Esophagus muscularis mucosa (tissue), 4 donors: ENCODE data around the gene SPAG16. TPM values are rescaled to one million over a fixed set of nuclear protein-coding genes. Genes with fewer than 3 reads are reported as not detected.
"Not testable (repeated sequence)": the region's sequence is repeated elsewhere in the genome, so short reads cannot be mapped to it uniquely, and the experiment has no call there.

Experiments used
- DNase-seq: peaks from one replicate; pipeline ENCODE4 v3.0.0-alpha.2; 2017; ENCODE audit errors: extremely low spot score
- H3K27ac ChIP-seq, 4 donors: fragments of 200-600 bp; sonication (generic); replicated peaks in 1 of 4; 1 replicate in 3 of 4; 2 replicates in 1 of 4; pipeline ENCODE4 v1.5.1; 2016 to 2019; ENCODE audit warnings: mild to moderate bottlenecking in 1 of 4
- H3K27me3 ChIP-seq, 4 donors: fragments of 200-600 bp; sonication (generic); one replicate each; pipeline versions ENCODE4 v1.5.1 to v1.6.0; 2016 to 2019
- H3K36me3 ChIP-seq, 4 donors: fragments of 200-600 bp; sonication (generic); one replicate each; pipeline ENCODE4 v1.5.1; 2016 to 2019
- H3K4me1 ChIP-seq, 4 donors: fragments of 200-600 bp; sonication (generic); one replicate each; pipeline ENCODE4 v1.5.1; 2016 to 2019
- H3K4me3 ChIP-seq, 4 donors: fragments of 200-600 bp; sonication (generic); 1 replicate in 2 of 4; 2 replicates in 2 of 4; pipeline ENCODE4 v1.5.1; 2016 to 2019; ENCODE audit warnings: mild to moderate bottlenecking in 4 of 4, moderate library complexity in 1 of 4
- H3K9me3 ChIP-seq, 4 donors: fragments of 200-600 bp; sonication (generic); 1 replicate in 3 of 4; 2 replicates in 1 of 4; pipeline ENCODE4 v1.5.1; 2016 to 2019
- CTCF ChIP-seq, 3 experiments: fragments of 200-600 bp in 2 of 3; fragments of 450-650 bp in 1 of 3; sonication (generic) in 2 of 3; IDR thresholded peaks; one replicate each; pipeline ENCODE4 v1.5.1; 2017 to 2019; ENCODE audit warnings: antibody characterized with exemption in 3 of 3, mild to moderate bottlenecking in 2 of 3, moderate library complexity in 1 of 3
- EP300 ChIP-seq: sonication (generic); formaldehyde crosslinking; IDR thresholded peaks from one replicate; pipeline ENCODE4 v1.6.1; 2017; ENCODE audit warnings: antibody characterized with exemption
- POLR2A ChIP-seq: fragments of 450-650 bp; IDR thresholded peaks from one replicate; pipeline ENCODE4 v1.6.1; 2017; ENCODE audit warnings: antibody characterized with exemption, moderate library complexity, mild to moderate bottlenecking, low read depth
- POLR2AphosphoS5 ChIP-seq, 2 donors: sonication (generic); formaldehyde crosslinking; IDR thresholded peaks; one replicate each; pipeline ENCODE4 v1.6.1; 2017; ENCODE audit warnings: antibody characterized with exemption in 2 of 2
- WGBS: methylation state at CpG from one replicate; pipeline ENCODE4 v1.1.5; 2018; 5-methylcytosine and 5-hydroxymethylcytosine counted together
- intact Hi-C: fragments of 100-400 bp; cut with DNase I; formaldehyde crosslinking; loops from one replicate; pipeline ENCODE4 v1.15.1; 2023
- total RNA-seq, 4 donors: library from RNA; depleted of rRNA; stranded (reverse); fragments of >200 nt; gene quantifications; one replicate each; pipeline versions ENCODE4 v1.1.0 to v1.2.1, GENCODE V29; 2016

SPAG16 gene
- total RNA-seq, 4 donors from 2014 or later = 26.8 to 36.1 (median 31.0) TPM

- Histone ChIP-seq H3K27me3 (no peaks in the 10 kb centered on the region), H3K27ac (no peak overlapping the region), H3K4me3 (no peak overlapping the region), H3K9me3 (no peaks in the 10 kb centered on the region), H3K36me3 (no peaks in the 10 kb centered on the region), H3K4me1 (no peaks in the 10 kb centered on the region)
- intact Hi-C loops = no loop called here
- DNase-seq = no peak
- TF ChIP-seq POLR2AphosphoS5 (IDR thresholded peaks at IDR 0.05) = no peak
- TF ChIP-seq POLR2A = no peak
- TF ChIP-seq CTCF (IDR thresholded peaks at IDR 0.05) = no peak
- no peak for TF ChIP-seq EP300
Observed at GRCh38 chr2:213691351-213691750, 407.1 kb downstream of the SPAG16 start.

- Histone ChIP-seq H3K36me3 (no peaks in the 10 kb centered on the region), H3K4me1 (no peaks in the 10 kb centered on the region), H3K27ac (no peak overlapping the region), H3K4me3 (no peak overlapping the region), H3K27me3 (no peaks in the 10 kb centered on the region), H3K9me3 (peaks cover 0 to 6% (median 2%) of the 10 kb centered on the region in 4 donors)
- intact Hi-C loops = no loop called here
- DNase-seq = no peak
- TF ChIP-seq CTCF (IDR thresholded peaks at IDR 0.05) (no peak), EP300 (no peak), POLR2AphosphoS5 (IDR thresholded peaks at IDR 0.05) (no peak), POLR2A (no peak)
Observed at GRCh38 chr2:213696442-213696841, 412.2 kb downstream of the SPAG16 start.

- H3K36me3 ChIP-seq, DNase-seq, H3K4me1 ChIP-seq, H3K4me3 ChIP-seq, intact Hi-C loops, H3K27ac ChIP-seq, H3K27me3 ChIP-seq: not testable (repeated sequence)
- WGBS = 97% methylated on average over 17 of the region's 18 CpGs
- H3K9me3 ChIP-seq = peaks cover 0 to 11% (median 4%) of the 10 kb centered on the region in 4 donors
Observed at GRCh38 chr2:213701365-213701764, 417.1 kb downstream of the SPAG16 start.

- DNase-seq = no peak
- H3K9me3 ChIP-seq = peaks cover 0 to 11% (median 4%) of the 10 kb centered on the region in 4 donors
Observed at GRCh38 chr2:213703406-213704098, 419.3 kb downstream of the SPAG16 start.

GRCh38 chr2:213710164-213710563, 425.9 kb downstream of the SPAG16 start:
- H3K27ac ChIP-seq = no peak overlapping the region
- no peaks in the 10 kb centered on the region for H3K27me3 ChIP-seq
- TF ChIP-seq CTCF (IDR thresholded peaks at IDR 0.05) = no peak
- no peak for TF ChIP-seq POLR2A
- TF ChIP-seq POLR2AphosphoS5 (IDR thresholded peaks at IDR 0.05) = no peak
- TF ChIP-seq EP300 = no peak
- no peak overlapping the region for H3K4me3 ChIP-seq
- no peak for DNase-seq
- no peaks in the 10 kb centered on the region for H3K4me1 ChIP-seq
- intact Hi-C loops = no loop called here
- no peaks in the 10 kb centered on the region for H3K36me3 ChIP-seq
- H3K9me3 ChIP-seq = no peaks in the 10 kb centered on the region
- 88% methylated on average over 6 of the region's 6 CpGs for WGBS

More at GRCh38 chr2:213703406-213704098, 419.3 kb downstream of the SPAG16 start:
- no peak overlapping the region for H3K4me3 ChIP-seq
- H3K27me3 ChIP-seq = no peaks in the 10 kb centered on the region
- H3K36me3 ChIP-seq = no peaks in the 10 kb centered on the region
- no peaks in the 10 kb centered on the region for H3K4me1 ChIP-seq
- WGBS = 83% methylated on average over 6 of the region's 6 CpGs
- no peak overlapping the region for H3K27ac ChIP-seq
- intact Hi-C loops = no loop called here
- TF ChIP-seq CTCF (IDR thresholded peaks at IDR 0.05) = no peak
- no peak for TF ChIP-seq EP300
- TF ChIP-seq POLR2AphosphoS5 (IDR thresholded peaks at IDR 0.05) = no peak
- no peak for TF ChIP-seq POLR2A

GRCh38 chr2:213718411-213718810, 434.1 kb downstream of the SPAG16 start:
- H3K27me3 ChIP-seq, H3K9me3 ChIP-seq, H3K4me3 ChIP-seq, H3K27ac ChIP-seq, DNase-seq, H3K36me3 ChIP-seq, H3K4me1 ChIP-seq, intact Hi-C loops: not testable (repeated sequence)
- WGBS = no CpG with 5 or more reads among the region's 16 CpGs
